ENCODE data around the gene ZNF345. TPM values are rescaled to one million over a fixed set of nuclear protein-coding genes. Genes with fewer than 3 reads are reported as not detected.

ZNF345 gene
- total RNA-seq = 9.8 TPM

- DNase-seq (ENCODE audit: low spot score) = peak; percentile 92
These were observed at the start of gene ZNF345 for GRCh38 chr19:36850559-36851442. Gene ZNF345 (plus strand): TSS chr19:36850876. CDS start chr19:36876831, 25,955 bp downstream.

- no peak for DNase-seq (ENCODE audit: low spot score)
These were observed 45.3 kb upstream of the ZNF345 start for GRCh38 chr19:36805364-36805763.

DNA sequence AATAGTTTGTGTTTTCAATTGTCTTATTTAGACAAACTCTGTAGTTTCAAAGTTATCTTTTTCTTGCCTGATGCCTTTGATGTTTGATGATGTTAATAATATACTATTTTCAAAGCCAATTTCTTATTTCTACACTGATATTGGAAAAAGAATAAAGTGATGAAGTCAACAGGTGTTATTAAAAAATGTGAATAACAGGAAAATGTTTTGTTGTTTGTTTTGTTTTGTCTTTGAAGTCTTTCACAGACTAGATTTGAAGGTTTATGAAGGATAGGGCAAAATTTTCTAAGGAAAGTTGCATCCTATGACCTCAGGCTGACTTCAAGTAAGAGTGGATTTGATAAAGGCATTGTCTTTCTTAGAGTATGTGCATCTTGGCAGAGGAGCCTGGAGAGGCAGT, 43.6 kb upstream of the ZNF345 start:
- no peak for DNase-seq (ENCODE audit: low spot score)

- no peak for DNase-seq (ENCODE audit: low spot score)
These were observed 31.5 kb upstream of the ZNF345 start for GRCh38 chr19:36819130-36819630.

DNA sequence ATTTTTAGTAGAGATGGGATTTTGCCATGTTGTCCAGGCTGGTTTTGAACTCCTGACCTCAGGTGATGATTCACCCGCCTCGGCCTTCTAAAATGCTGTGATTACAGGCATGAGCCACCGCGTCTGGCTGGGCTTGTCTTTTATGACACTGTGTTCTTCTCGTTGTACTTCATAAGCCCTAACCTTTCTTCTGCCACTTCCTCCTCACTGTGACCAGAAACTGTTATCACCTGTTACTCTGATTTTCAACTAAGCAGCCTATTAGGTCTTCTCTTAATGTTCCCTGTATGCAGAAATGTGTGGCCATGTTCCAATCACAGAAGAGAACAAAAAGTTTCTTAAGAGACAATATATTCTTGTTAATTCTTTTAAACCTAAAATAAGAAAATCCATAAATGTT, 28.9 kb upstream of the ZNF345 start:
- no peak for DNase-seq (ENCODE audit: low spot score)

GRCh38 chr19:36833430-36833829, 17.2 kb upstream of the ZNF345 start:
- DNase-seq (ENCODE audit: low spot score) = no peak

DNA sequence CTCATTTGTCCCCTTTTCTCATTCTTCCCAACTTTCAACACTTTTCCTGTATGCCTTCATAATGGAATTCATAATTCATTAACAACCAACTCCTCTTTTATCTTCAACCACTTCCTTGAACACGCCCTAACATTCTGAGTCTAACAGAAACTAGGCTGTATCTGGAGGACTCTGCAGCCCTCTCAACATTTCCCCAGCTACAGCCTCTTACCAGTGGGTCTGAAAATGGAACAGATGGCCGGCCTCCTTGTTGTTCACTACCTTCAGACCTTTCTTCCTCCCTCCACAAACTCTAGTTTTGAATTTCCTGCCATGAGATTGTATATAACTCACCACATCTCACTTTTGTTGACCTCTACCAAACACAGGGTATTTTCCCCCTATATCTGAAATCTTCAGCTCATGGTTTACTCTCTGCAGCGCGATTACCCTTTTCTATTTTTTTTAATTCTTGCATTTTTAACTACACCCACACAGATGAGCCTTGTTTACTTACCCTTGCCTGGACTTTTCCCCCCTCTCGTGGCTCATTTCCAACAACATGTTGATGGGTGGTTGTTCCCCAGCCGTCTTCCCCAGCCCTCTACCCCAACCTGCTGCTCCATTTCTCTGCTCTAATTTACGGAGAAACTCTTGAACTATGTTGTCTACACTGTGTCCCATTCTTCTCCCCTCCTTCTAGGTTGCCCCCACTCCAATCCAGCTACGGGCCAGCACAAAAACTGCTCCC, 13.3 kb upstream of the ZNF345 start:
- no peak for DNase-seq (ENCODE audit: low spot score)

GRCh38 chr19:36837906-36838783, 12.5 kb upstream of the ZNF345 start, which contains the start of gene ZNF790:
Gene ZNF790 (minus strand): TSS chr19:36838387. CDS start chr19:36825619, 12,768 bp downstream.
- peak; percentile 91 for DNase-seq (ENCODE audit: low spot score)

DNA sequence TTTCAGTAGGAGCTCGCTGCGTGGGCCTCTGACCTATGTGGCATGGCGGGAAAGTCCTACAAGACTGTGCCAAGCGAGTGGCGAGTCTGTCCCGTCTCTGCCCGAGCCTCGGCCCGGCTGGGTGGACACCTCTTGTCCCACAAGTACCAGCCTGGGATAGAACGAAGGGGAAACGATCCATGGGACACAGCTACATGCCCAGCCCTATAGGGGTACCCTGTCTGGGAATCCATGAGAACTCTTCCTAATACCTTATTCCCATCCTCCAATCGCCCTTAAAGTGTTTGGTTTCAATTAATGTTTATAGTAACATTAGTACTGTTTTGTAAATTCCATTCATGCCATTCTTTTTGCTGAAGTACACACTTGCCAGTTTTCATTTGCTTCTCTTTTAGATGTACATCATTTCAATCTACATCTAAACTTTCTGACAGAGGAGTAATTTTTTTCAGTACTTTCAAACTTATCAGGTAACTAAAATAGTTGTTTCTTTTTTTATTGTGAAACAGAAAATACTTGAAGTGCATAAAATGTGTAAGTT, 11.8 kb upstream of the ZNF345 start:
- DNase-seq (ENCODE audit: low spot score) = no peak

DNA sequence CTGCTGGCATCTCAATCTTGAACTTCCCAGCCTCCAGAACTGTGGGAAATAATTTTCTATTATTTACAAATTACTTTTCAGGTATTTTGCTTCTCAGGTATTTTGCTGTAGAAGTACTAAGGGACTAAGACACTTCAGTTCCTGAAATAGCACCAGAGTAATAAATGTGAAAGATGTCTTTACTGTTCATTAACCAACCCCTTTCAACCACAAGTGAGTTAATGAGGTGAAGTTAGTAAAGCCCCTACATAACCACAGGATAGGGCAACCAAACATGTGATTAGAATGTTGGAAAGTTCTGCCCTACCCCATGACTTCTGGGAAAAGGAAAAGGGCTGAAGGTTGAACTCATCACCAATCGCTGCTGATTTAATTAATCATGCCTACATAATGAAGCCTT, 2.7 kb upstream of the ZNF345 start:
- DNase-seq (ENCODE audit: low spot score) = no peak

DNA sequence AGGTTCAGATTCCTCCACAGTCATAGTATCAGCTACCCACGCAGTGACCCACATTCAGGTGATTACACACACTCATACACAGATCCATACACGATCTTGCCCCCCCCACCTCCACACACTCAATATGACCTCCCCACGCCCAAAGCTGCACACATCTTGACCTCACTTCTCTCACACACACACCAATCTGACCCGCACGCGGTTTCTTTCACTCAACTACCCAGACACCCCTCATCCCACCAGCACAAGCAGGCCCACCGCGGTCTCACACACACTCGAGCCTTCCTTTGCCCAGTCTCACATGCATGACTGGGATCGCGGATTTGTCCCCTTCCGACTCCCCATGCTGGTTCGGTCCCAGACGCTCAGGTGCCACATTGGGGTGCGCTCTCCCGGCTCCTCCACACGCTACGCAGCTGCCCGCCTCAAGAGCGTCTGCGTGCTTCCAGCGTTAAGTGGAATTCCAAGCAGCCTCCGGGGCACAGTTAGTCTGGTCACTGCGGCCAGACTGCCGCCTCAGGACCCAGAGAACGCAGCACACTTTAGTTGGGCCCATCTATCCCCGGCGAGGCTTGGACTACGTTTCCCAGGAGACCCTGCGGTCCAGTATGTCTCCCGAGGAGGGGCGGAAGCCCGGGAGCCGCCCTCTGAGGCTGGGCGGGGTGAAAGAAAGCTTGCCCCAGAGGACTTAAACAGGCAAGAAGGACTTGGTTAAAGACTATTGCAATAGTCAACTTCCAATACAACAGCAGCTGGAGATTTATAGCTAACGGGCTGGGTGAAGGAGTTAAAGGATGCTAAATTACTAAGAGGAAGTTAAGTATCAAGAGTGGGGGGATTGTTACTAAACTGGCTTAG, 746 bp upstream of the ZNF345 start:
- DNase-seq (ENCODE audit: low spot score) = peak; percentile 91

- no peak for DNase-seq (ENCODE audit: low spot score)
These were observed 1.2 kb downstream of the ZNF345 start for GRCh38 chr19:36851898-36852297.

- DNase-seq (ENCODE audit: low spot score) = no peak
These were observed 26.6 kb downstream of the ZNF345 start for GRCh38 chr19:36876993-36877938.

- no peak for DNase-seq (ENCODE audit: low spot score)
These were observed 41.2 kb downstream of the ZNF345 start for GRCh38 chr19:36891768-36892357.

GRCh38 chr19:36894849-36895383, 44.2 kb downstream of the ZNF345 start:
- DNase-seq (ENCODE audit: low spot score) = no peak

DNA sequence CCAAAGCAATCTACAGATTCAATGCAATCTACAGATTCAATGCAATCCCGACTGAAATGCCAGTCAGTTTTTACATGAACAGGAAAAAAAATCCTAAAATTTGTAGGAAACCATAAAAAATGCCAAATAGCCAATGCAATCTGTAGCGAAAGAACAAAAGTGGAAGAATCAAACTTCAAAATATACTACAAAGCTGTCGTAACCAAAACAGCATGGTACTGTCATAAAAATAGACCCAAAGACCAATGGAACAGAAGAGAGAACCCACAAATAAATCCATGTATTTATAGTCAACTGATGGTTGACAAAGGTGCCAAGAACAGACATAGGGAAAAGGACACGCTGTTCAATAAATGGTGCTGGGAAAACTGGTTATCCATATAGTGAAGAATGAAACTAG, 47.7 kb downstream of the ZNF345 start:
- no peak for DNase-seq (ENCODE audit: low spot score)

- DNase-seq (ENCODE audit: low spot score) = peak; percentile 88
These were observed 65.5 kb downstream of the ZNF345 start, which contains the start of the genes ZNF568 and ZNF829 for GRCh38 chr19:36915992-36916830. Gene ZNF568 (plus strand): TSS chr19:36916332. CDS start chr19:36922771, 6,439 bp downstream. Gene ZNF829 (minus strand): TSS chr19:36916291. CDS start chr19:36915167, 1,124 bp downstream.
